Body of pancreas (tissue), 4 donors: ENCODE data around the gene GPSM3. TPM values are rescaled to one million over a fixed set of nuclear protein-coding genes. Genes with fewer than 3 reads are reported as not detected.

Source experiments
- ATAC-seq: fragments of 150-250 bp; one replicate; pipeline ENCODE4 v1.9.1; 2016
- DNase-seq, 4 donors: peaks; one replicate each; pipeline ENCODE4 v3.0.0-alpha.2; 2019
- H3K27ac ChIP-seq, 4 donors: fragments of 200-600 bp; sonication (generic); 1 replicate in 3 of 4; 2 replicates in 1 of 4; pipeline versions ENCODE4 v1.5.1 to v1.6.1; 2016 to 2019; ENCODE audit warnings: mild to moderate bottlenecking in 1 of 4, mixed read lengths in 1 of 4, moderate library complexity in 1 of 4
- H3K27me3 ChIP-seq, 2 donors: fragments of 200-600 bp; sonication (generic); one replicate each; pipeline ENCODE4 v1.6.0; 2016; ENCODE audit warnings: mild to moderate bottlenecking in 1 of 2
- H3K36me3 ChIP-seq, 2 donors: fragments of 200-600 bp; sonication (generic); replicated peaks in 1 of 2; 2 replicates each; pipeline ENCODE4 v1.5.1; 2016; ENCODE audit warnings: low read depth in 2 of 2; ENCODE audit not compliant: insufficient read depth in 1 of 2
- H3K4me1 ChIP-seq: fragments of 200-600 bp; sonication (generic); one replicate; pipeline ENCODE4 v1.6.0; 2016
- H3K4me3 ChIP-seq, 2 donors: fragments of 200-600 bp; sonication (generic); 1 replicate in 1 of 2; 2 replicates in 1 of 2; pipeline ENCODE4 v1.5.1; 2016 to 2019
- H3K9me3 ChIP-seq, 3 donors: fragments of 200-600 bp; sonication (generic); 1 replicate in 2 of 3; 2 replicates in 1 of 3; pipeline ENCODE4 v1.5.1; 2016
- CTCF ChIP-seq, 7 experiments: fragments of 450-650 bp in 4 of 7; fragments of 200-600 bp in 3 of 7; sonication (generic) in 3 of 7; IDR thresholded peaks; one replicate each; pipeline ENCODE4 v1.5.1; 2016 to 2019; ENCODE audit warnings: antibody characterized with exemption in 7 of 7
- POLR2A ChIP-seq, 3 donors: fragments of 450-650 bp; IDR thresholded peaks; one replicate each; pipeline ENCODE4 v1.6.1; 2016; ENCODE audit warnings: antibody characterized with exemption in 3 of 3, mild to moderate bottlenecking in 2 of 3
- WGBS, 2 donors: methylation state at CpG; one replicate each; pipeline ENCODE4 v1.1.5; 2017; 5-methylcytosine and 5-hydroxymethylcytosine counted together
- intact Hi-C: fragments of 100-400 bp; cut with DNase I; formaldehyde crosslinking; loops from one replicate; pipeline ENCODE4 v1.15.1; 2023
- total RNA-seq, 2 donors: library from RNA; depleted of rRNA; stranded (reverse); fragments of >200 nt; gene quantifications; one replicate each; pipeline ENCODE4 v1.1.0, GENCODE V29; 2016

Gene GPSM3
- total RNA-seq, 2 donors from 2014 or later: 1.3 to 6.0 TPM

GRCh38 chr6:32168350-32168749, 24.1 kb downstream of the GPSM3 start:
- H3K9me3 ChIP-seq: no peaks in the 10 kb centered on the region
- peaks cover 0 to 1% of the 10 kb centered on the region in 2 donors for H3K36me3 ChIP-seq
- 75 to 89% methylated on average over 2 of the region's 2 CpGs for WGBS, 2 donors
- H3K27ac ChIP-seq: no peak overlapping the region
- DNase-seq (no peak), ATAC-seq (no peak)
- intact Hi-C loops: no loop called here
- TF ChIP-seq POLR2A (IDR thresholded peaks at IDR 0.05) (no peak), CTCF (IDR thresholded peaks at IDR 0.05) (no peak)
- H3K27me3 ChIP-seq: no peaks in the 10 kb centered on the region
- no peaks in the 10 kb centered on the region for H3K4me1 ChIP-seq
- no peak overlapping the region for H3K4me3 ChIP-seq

- ATAC-seq: no peak
- H3K27ac ChIP-seq: no peak overlapping the region
Observed at GRCh38 chr6:32167761-32168262, 24.6 kb downstream of the GPSM3 start.

GRCh38 chr6:32167154-32167760, 25.2 kb downstream of the GPSM3 start:
- Histone ChIP-seq H3K27me3 (no peaks in the 10 kb centered on the region), H3K9me3 (no peaks in the 10 kb centered on the region), H3K4me1 (no peaks in the 10 kb centered on the region), H3K27ac (no peak overlapping the region), H3K4me3 (no peak overlapping the region), H3K36me3 (peaks cover 0 to 1% of the 10 kb centered on the region in 2 donors)
- intact Hi-C loops: no loop called here
- no peak for ATAC-seq
- TF ChIP-seq POLR2A (IDR thresholded peaks at IDR 0.05) (no peak), CTCF (IDR thresholded peaks at IDR 0.05) (no peak)
- 92% methylated on average over 10 to 31 of the region's 32 CpGs for WGBS, 2 donors
- no peak for DNase-seq

More at GRCh38 chr6:32167761-32168262, 24.6 kb downstream of the GPSM3 start:
- no peaks in the 10 kb centered on the region for H3K9me3 ChIP-seq
- intact Hi-C loops: no loop called here
- no peak for DNase-seq
- H3K4me1 ChIP-seq: no peaks in the 10 kb centered on the region
- no peak overlapping the region for H3K4me3 ChIP-seq
- TF ChIP-seq POLR2A (IDR thresholded peaks at IDR 0.05) (no peak), CTCF (IDR thresholded peaks at IDR 0.05) (no peak)
- 39 to 41% methylated on average over 6 of the region's 6 CpGs for WGBS, 2 donors
- peaks cover 0 to 1% of the 10 kb centered on the region in 2 donors for H3K36me3 ChIP-seq
- no peaks in the 10 kb centered on the region for H3K27me3 ChIP-seq

- whole genome bisulfite sequencing, 2 donors: 82 to 96% methylated on average over 16 to 29 of the region's 30 CpGs
Observed at GRCh38 chr6:32166411-32167061, 25.9 kb downstream of the GPSM3 start.

More at GRCh38 chr6:32166411-32167061, 25.9 kb downstream of the GPSM3 start:
- Histone ChIP-seq H3K27me3 (no peaks in the 10 kb centered on the region), H3K9me3 (no peaks in the 10 kb centered on the region), H3K36me3 (peaks cover 0 to 1% of the 10 kb centered on the region in 2 donors), H3K4me3 (no peak overlapping the region), H3K27ac (no peak overlapping the region), H3K4me1 (no peaks in the 10 kb centered on the region)
- TF ChIP-seq POLR2A (IDR thresholded peaks at IDR 0.05) (no peak), CTCF (IDR thresholded peaks at IDR 0.05) (no peak)
- no peak for ATAC-seq
- intact Hi-C loops: no loop called here
- DNase-seq: no peak
